Stimulated activated CD8-positive, alpha-beta memory T cell treated with anti-CD3 and anti-CD28 coated beads, Interleukin-2, amount 100 ng/mL, for 48 hours (primary cell): Measurements from ENCODE around the gene NIT1.
"Not testable (repeated sequence)": the region's sequence is repeated elsewhere in the genome, so short reads cannot be mapped to it uniquely, and the experiment has no call there.

Experiments used
- DNase-seq, 2 donors: peaks; one replicate each; pipeline ENCODE4 v3.0.0-alpha.2; 2020; ENCODE audit warnings: low read depth in 2 of 2

Gene NIT1

GRCh38 chr1:161111527-161111926 is 6.4 kb upstream of the NIT1 start:
- no peak for DNase-seq

- DNase-seq, result no peak
Observed at GRCh38 chr1:161113915-161114314, 4.0 kb upstream of the NIT1 start.

- DNase-seq, result no peak
Observed at GRCh38 chr1:161114556-161114955, 3.3 kb upstream of the NIT1 start.

- peak in 1 of 2 donors; percentile 26 for DNase-seq
Observed at GRCh38 chr1:161115132-161115711, 2.7 kb upstream of the NIT1 start.

GRCh38 chr1:161115961-161116360 is 1.9 kb upstream of the NIT1 start:
- not testable (repeated sequence) for DNase-seq

GRCh38 chr1:161119092-161119903 is 1.4 kb downstream of the NIT1 start:
- DNase-seq, result peak; percentile 30 to 45

- no peak for DNase-seq
Observed at GRCh38 chr1:161121042-161121650, 3.2 kb downstream of the NIT1 start.

- DNase-seq, result no peak
Observed at GRCh38 chr1:161121834-161122233, 3.9 kb downstream of the NIT1 start.

- no peak for DNase-seq
Observed at GRCh38 chr1:161122967-161123366, 5.1 kb downstream of the NIT1 start.

- no peak for DNase-seq
Observed at GRCh38 chr1:161127649-161128048, 9.7 kb downstream of the NIT1 start.

GRCh38 chr1:161128591-161129420 is 10.9 kb downstream of the NIT1 start:
- no peak for DNase-seq

- no peak for DNase-seq
Observed at GRCh38 chr1:161130266-161130665, 12.4 kb downstream of the NIT1 start.

- DNase-seq, result no peak
Observed at GRCh38 chr1:161131523-161132409, 13.9 kb downstream of the NIT1 start.

- peak; percentile 77 to 83 for DNase-seq
Observed at GRCh38 chr1:161132410-161133219, 14.7 kb downstream of the NIT1 start, which contains the start of gene DEDD. TSS of gene DEDD (minus strand) at chr1:161132667. CDS start at chr1:161124462, 8,205 bp downstream.

GRCh38 chr1:161133220-161133740 is 15.4 kb downstream of the NIT1 start:
- no peak for DNase-seq

GRCh38 chr1:161137881-161138280 is 20.0 kb downstream of the NIT1 start:
- no peak for DNase-seq

GRCh38 chr1:161138431-161138830 is 20.5 kb downstream of the NIT1 start:
- no peak for DNase-seq

GRCh38 chr1:161139766-161140165 is 21.9 kb downstream of the NIT1 start:
- DNase-seq, result no peak

- DNase-seq, result no peak
Observed at GRCh38 chr1:161140755-161141400, 23.0 kb downstream of the NIT1 start.
